Measurements from ENCODE around the gene CDH23. TPM values are rescaled to one million over a fixed set of nuclear protein-coding genes. Genes with fewer than 3 reads are reported as not detected.

Gene CDH23
- total and polyA plus RNA-seq, 9 of the 15 experiments (the other 6 are each of a cell fraction or from before 2014, with no cell fraction given) = 0.18 to 1.2 (median 0.47) TPM

GRCh38 chr10:71569775-71570588 is 173.3 kb downstream of the CDH23 start (continued):
- TF ChIP-seq E2F4 (CRISPR knock-in tag; IDR thresholded peaks at IDR 0.05; ENCODE audit: low read depth) = no peak
- TF ChIP-seq BMI1 (IDR thresholded peaks at IDR 0.05; ENCODE audit: low read length) = no peak
- TF ChIP-seq FOXM1 (IDR thresholded peaks at IDR 0.05; ENCODE audit: low read depth) = no peak
- TF ChIP-seq FOXM1 (CRISPR knock-in tag; IDR thresholded peaks at IDR 0.05; ENCODE audit: low read depth) = no peak
- no peak for TF ChIP-seq RFX1 (IDR thresholded peaks at IDR 0.05)
- peak; percentile 81 for TF ChIP-seq DEAF1 (CRISPR knock-in tag; IDR thresholded peaks at IDR 0.05)
- no peak for TF ChIP-seq TFAM (CRISPR knock-in tag; conservative IDR thresholded peaks at IDR 0.05)
- no peak for TF ChIP-seq ZNF644 (tag; IDR thresholded peaks at IDR 0.05; ENCODE audit: low read depth)
- no peak for TF ChIP-seq ARHGAP35 (IDR thresholded peaks at IDR 0.05; ENCODE audit: partially characterized antibody)
- no peak for TF ChIP-seq TOE1 (IDR thresholded peaks at IDR 0.05; ENCODE audit: borderline replicate concordance)
- no peak for TF ChIP-seq TOE1 (CRISPR knock-in tag; IDR thresholded peaks at IDR 0.05; ENCODE audit: borderline replicate concordance, low read depth)
- no peak for TF ChIP-seq ELK3 (CRISPR knock-in tag; IDR thresholded peaks at IDR 0.05)
- TF ChIP-seq ARID3B (CRISPR knock-in tag; IDR thresholded peaks at IDR 0.05; ENCODE audit: borderline replicate concordance) = no peak
- peak; percentile 65; the same call in 1 of the 2 replicates for TF ChIP-seq BCOR (IDR thresholded peaks at IDR 0.05)
- no peak for TF ChIP-seq BCLAF1 (IDR thresholded peaks at IDR 0.05; ENCODE audit: borderline replicate concordance in 1 of 2, control insufficient read depth in 1 of 2, low read depth in 2 of 2, low read length in 1 of 2)
- TF ChIP-seq SMC3 (conservative IDR thresholded peaks at IDR 0.05; ENCODE audit: insufficient read depth, low read depth, low read length) = peak; percentile 77
- peak; percentile 50; the same call in 1 of the 2 replicates for TF ChIP-seq ZBTB7A (IDR thresholded peaks at IDR 0.05; ENCODE audit: borderline replicate concordance, control insufficient read depth, low read depth, low read length)
- no peak for TF ChIP-seq NFIC (IDR thresholded peaks at IDR 0.05)
- TF ChIP-seq XRCC3 (IDR thresholded peaks at IDR 0.05) = no peak
